MCF 10A (cell line): Measurements from ENCODE around the gene ITGA6. TPM values are rescaled to one million over a fixed set of nuclear protein-coding genes. Genes with fewer than 3 reads are reported as not detected.

Experiments
- BruUV-seq: library from RNA; stranded (reverse); fragments of 400-500 nt; replicated peaks from 2 replicates; lab custom pipeline; 2021; lab: Mats Ljungman, UMichigan
- CTCF ChIA-PET: fragments of 300-600 bp; sonication (Branson Sonifier 250); formaldehyde crosslinking; extraction: SDS; loops from one replicate; lab custom pipeline; 2021; ENCODE audit warnings: antibody characterized with exemption, inconsistent platforms; lab: Yijun Ruan, JAX
- POLR2A ChIA-PET: fragments of 300-600, 350-650 bp; sonication (Branson Sonifier 250); formaldehyde crosslinking; extraction: SDS; loops from one replicate; lab custom pipeline; 2020; ENCODE audit warnings: antibody characterized with exemption, inconsistent platforms; lab: Yijun Ruan, JAX
- DNase-seq: peaks from one replicate; pipeline ENCODE4 v3.0.0-alpha.2; 2018; ENCODE audit not compliant: unreplicated experiment
- H3K27ac Mint-ChIP-seq: one replicate; pipeline ENCODE4 v1.8.0; 2022; ENCODE audit warnings: mild to moderate bottlenecking, low read depth, mixed read lengths; ENCODE audit not compliant: unreplicated experiment
- H3K27me3 Mint-ChIP-seq: one replicate; pipeline ENCODE4 v1.8.0; 2022; ENCODE audit warnings: mixed read lengths; ENCODE audit not compliant: insufficient read depth, unreplicated experiment
- H3K36me3 Mint-ChIP-seq: one replicate; pipeline ENCODE4 v1.8.0; 2022; ENCODE audit warnings: mild to moderate bottlenecking, moderate library complexity, mixed read lengths; ENCODE audit not compliant: insufficient read depth, unreplicated experiment
- H3K4me1 Mint-ChIP-seq: one replicate; pipeline ENCODE4 v1.8.0; 2022; ENCODE audit warnings: mixed read lengths; ENCODE audit not compliant: insufficient read depth, unreplicated experiment
- H3K4me3 Mint-ChIP-seq: one replicate; pipeline ENCODE4 v1.8.0; 2022; ENCODE audit warnings: mild to moderate bottlenecking, moderate library complexity, mixed read lengths; ENCODE audit not compliant: unreplicated experiment
- H3K9me3 Mint-ChIP-seq: one replicate; pipeline ENCODE4 v1.8.0; 2022; ENCODE audit warnings: mixed read lengths; ENCODE audit not compliant: unreplicated experiment
- CTCF ChIP-seq: fragments of 200-600 bp; IDR thresholded peaks from one replicate; pipeline ENCODE4 v1.8.0; 2022; ENCODE audit warnings: antibody characterized with exemption, mild to moderate bottlenecking; ENCODE audit not compliant: unreplicated experiment
- intact Hi-C: fragments of 100-400 bp; cut with micrococcal nuclease; formaldehyde crosslinking; loops from 2 replicates; pipeline ENCODE4 v1.14.1; 2022
- total RNA-seq: library from RNA; stranded (reverse); gene quantifications from 2 replicates; pipeline ENCODE4 v1.2.3, GENCODE V29; 2022

The ITGA6 gene
- total RNA-seq, 1 experiment from 2014 or later, result 315 TPM

- no peaks in the 10 kb centered on the region for H3K9me3 Mint-ChIP-seq
- no peak overlapping the region for H3K4me3 Mint-ChIP-seq
Observed at GRCh38 chr2:172415157-172415864, 12.1 kb upstream of the ITGA6 start.

GRCh38 chr2:172415865-172416183, 11.6 kb upstream of the ITGA6 start:
- no TSS peak for BruUV-seq
- no peak for DNase-seq
- POLR2A ChIA-PET, result interaction anchor here (0.9 to 2.5 kb wide), 3 partner anchors 12 to 218 kb away, joined by 3 to 11 read pairs (median 4); partner anchors contain the start of gene ITGA6
- no peak overlapping the region for H3K27ac Mint-ChIP-seq
- peaks cover 4% of the 10 kb centered on the region for H3K4me1 Mint-ChIP-seq
- H3K9me3 Mint-ChIP-seq, result no peaks in the 10 kb centered on the region
- peaks cover 5% of the 10 kb centered on the region for H3K36me3 Mint-ChIP-seq
- H3K4me3 Mint-ChIP-seq, result no peak overlapping the region
- TF ChIP-seq CTCF, result no peak
- intact Hi-C loops, result no loop called here
- CTCF ChIA-PET, result interaction anchor here (1.0 to 1.6 kb wide), 3 partner anchors 9 to 188 kb away, joined by 3 to 6 read pairs (median 4); no protein-coding TSS in a partner anchor
- no peaks in the 10 kb centered on the region for H3K27me3 Mint-ChIP-seq

More at GRCh38 chr2:172415157-172415864, 12.1 kb upstream of the ITGA6 start:
- ChIA-PET CTCF (interaction anchor here (1.4 to 2.1 kb wide), 3 partner anchors 9 to 46 kb away, joined by 4 to 6 read pairs (median 6); partner anchors contain the start of gene ITGA6), POLR2A (interaction anchor here (0.6 to 2.5 kb wide), 4 partner anchors 10 to 218 kb away, joined by 3 to 11 read pairs (median 5); partner anchors contain the start of gene ITGA6)
- Mint-ChIP-seq H3K27ac (no peak overlapping the region), H3K27me3 (no peaks in the 10 kb centered on the region), H3K36me3 (peaks cover 5% of the 10 kb centered on the region), H3K4me1 (peaks cover 6% of the 10 kb centered on the region)
- no peak for TF ChIP-seq CTCF
- BruUV-seq, result no TSS peak
- DNase-seq, result no peak
- intact Hi-C loops, result no loop called here

GRCh38 chr2:172416447-172417058, 10.8 kb upstream of the ITGA6 start:
- POLR2A ChIA-PET, result interaction anchor here (0.8 to 1.2 kb wide), 2 partner anchors 8 to 13 kb away, joined by 3 to 4 read pairs; no protein-coding TSS in a partner anchor
- no peaks in the 10 kb centered on the region for H3K4me1 Mint-ChIP-seq
- DNase-seq, result no peak
- H3K27me3 Mint-ChIP-seq, result no peaks in the 10 kb centered on the region
- CTCF ChIA-PET, result interaction anchor here (0.6 to 1.6 kb wide), 4 partner anchors 8 to 312 kb away, joined by 3 to 6 read pairs (median 4); no protein-coding TSS in a partner anchor
- H3K9me3 Mint-ChIP-seq, result no peaks in the 10 kb centered on the region
- TF ChIP-seq CTCF, result no peak
- no peak overlapping the region for H3K27ac Mint-ChIP-seq
- peaks cover 5% of the 10 kb centered on the region for H3K36me3 Mint-ChIP-seq
- intact Hi-C loops, result no loop called here
- no peak overlapping the region for H3K4me3 Mint-ChIP-seq
- no TSS peak for BruUV-seq

- ChIA-PET CTCF (no interaction called here), POLR2A (interaction anchor here (2.6 kb wide), 1 partner anchor 12 kb away, joined by 9 read pairs; no protein-coding TSS in a partner anchor)
- no peaks in the 10 kb centered on the region for H3K27me3 Mint-ChIP-seq
Observed at GRCh38 chr2:172420216-172420615, 7.2 kb upstream of the ITGA6 start.

More at GRCh38 chr2:172420216-172420615, 7.2 kb upstream of the ITGA6 start:
- H3K4me1 Mint-ChIP-seq, result no peaks in the 10 kb centered on the region
- no peak overlapping the region for H3K4me3 Mint-ChIP-seq
- no TSS peak for BruUV-seq
- intact Hi-C loops, result loop anchor here (10.0 kb wide), 2 partner anchors 135 to 165 kb away; no protein-coding TSS in a partner anchor
- H3K27ac Mint-ChIP-seq, result no peak overlapping the region
- DNase-seq, result no peak
- no peak for TF ChIP-seq CTCF
- no peaks in the 10 kb centered on the region for H3K36me3 Mint-ChIP-seq
- no peaks in the 10 kb centered on the region for H3K9me3 Mint-ChIP-seq
